ENCODE data around the gene ZMYND19. TPM values are rescaled to one million over a fixed set of nuclear protein-coding genes. Genes with fewer than 3 reads are reported as not detected.
"Not testable (repeated sequence)": the region's sequence is repeated elsewhere in the genome, so short reads cannot be mapped to it uniquely, and the experiment has no call there.

The ZMYND19 gene
- total RNA-seq, 1 experiment from 2014 or later = 33.5 TPM

DNA sequence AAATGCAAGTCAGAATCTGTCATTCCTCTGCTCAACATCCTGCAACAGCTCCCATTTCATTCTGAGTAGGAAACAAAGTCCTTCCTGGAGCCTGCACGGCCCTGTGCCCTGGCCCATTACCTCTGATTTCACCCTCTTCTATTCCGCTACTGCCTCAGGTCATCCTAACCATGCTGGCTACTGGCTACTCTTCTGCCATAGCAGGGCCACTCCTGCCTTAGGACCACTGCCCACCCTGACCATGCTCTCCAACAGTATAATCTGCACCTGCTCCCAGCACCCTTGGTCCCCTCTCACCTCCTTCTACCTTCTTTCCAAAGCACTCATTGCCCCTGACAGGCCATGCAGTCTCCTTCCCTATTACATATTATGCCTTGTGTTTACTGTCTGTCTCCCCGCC is 19.7 kb downstream of the ZMYND19 start:
- no peak for DNase-seq (ENCODE audit: low spot score)
- in situ Hi-C loops (cut with HindIII; ENCODE audit: low sequenced_read_pairs) = no loop called here

DNA sequence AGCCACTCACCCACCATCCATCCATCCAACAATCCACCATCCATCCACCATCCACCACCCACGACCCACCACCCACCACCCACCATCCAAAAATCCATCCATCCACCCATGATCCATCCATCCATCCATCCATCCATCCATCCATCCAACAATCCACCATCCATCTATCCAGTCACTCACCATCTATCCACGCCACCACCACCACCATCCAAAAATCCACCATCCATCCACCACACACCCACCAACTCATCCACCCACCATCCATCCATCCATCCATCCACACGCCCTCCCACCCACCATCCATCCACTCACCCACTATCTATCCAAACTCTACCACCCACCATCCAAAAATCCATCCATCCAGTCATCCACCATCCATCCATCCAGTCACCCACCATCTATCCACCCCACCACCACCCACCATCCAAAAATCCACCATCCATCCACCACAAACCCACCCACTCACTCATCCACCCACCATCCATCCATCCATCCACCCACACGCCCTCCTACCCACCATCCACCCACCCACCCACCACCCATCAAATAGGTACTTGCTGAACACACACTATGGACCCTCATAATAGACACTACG is 20.6 kb downstream of the ZMYND19 start:
- no peak for DNase-seq (ENCODE audit: low spot score)
- in situ Hi-C loops (cut with HindIII; ENCODE audit: low sequenced_read_pairs) = no loop called here

DNA sequence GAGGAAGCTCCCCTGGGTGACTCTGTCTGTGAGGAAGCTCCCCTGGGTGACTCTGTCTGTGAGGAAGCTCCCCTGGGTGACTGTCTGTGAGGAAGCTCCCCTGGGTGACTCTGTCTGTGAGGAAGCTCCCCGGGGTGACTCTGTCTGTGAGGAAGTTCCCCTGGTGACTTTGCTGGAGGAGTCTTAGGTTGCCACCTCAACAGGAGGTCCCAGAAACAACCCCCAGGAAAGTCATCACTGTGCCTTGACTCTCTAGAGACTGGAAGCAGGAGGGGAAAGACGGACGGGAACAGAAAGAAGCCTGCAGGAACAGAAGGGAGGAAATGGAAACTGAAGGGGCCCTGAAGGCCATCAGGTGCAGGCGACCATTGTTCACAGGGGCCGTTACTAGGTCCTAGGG is 21.9 kb downstream of the ZMYND19 start:
- DNase-seq (ENCODE audit: low spot score); in situ Hi-C loops (cut with HindIII; ENCODE audit: low sequenced_read_pairs): not testable (repeated sequence)

DNA sequence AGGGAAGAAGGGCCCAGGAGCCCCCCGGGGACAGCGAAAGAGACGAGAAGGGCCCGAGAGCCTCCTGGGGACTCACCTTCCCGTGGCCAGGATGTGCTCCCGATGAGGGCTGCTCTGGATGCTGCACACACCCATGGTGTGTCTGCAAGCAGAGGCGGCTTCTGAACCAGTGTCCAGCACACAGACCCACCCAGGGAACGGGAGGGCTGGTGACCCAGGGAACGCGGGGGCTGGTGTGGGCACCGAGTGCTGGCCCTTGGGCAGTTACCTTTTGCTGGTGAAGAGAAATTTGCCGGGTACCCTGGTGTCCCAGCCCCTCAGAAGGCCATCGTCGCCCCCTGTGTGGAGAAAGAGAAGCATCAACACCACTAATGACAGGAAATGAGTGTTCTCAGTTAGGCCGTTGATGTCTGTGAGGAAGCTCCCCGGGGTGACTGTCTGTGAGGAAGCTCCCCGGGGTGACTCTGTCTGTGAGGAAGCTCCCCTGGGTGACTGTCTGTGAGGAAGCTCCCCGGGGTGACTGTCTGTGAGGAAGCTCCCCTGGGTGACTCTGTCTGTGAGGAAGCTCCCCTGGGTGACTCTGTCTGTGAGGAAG is 25.4 kb downstream of the ZMYND19 start:
- in situ Hi-C loops (cut with HindIII; ENCODE audit: low sequenced_read_pairs) = no loop called here
- DNase-seq (ENCODE audit: low spot score) = no peak

DNA sequence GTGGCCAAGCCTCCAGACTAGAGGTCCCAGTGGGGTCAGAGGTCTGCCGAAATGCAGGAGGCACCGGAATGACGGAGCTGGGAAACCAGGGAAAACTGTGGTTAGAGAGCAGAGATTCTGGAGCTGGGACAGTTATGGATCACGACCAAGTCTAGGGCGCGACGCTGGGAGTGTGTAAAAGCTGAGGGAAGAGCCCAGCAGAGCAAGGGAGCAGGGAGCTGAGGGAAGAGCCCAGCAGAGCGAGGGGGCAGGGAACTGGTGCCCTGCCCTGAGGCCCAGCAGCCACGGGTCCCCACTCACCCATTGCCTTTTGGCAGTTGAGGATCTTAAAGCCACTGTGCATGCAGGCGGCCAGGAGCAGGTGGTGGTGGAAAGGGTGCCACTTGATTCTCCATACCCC is 26.2 kb downstream of the ZMYND19 start:
- in situ Hi-C loops (cut with HindIII; ENCODE audit: low sequenced_read_pairs) = no loop called here
- DNase-seq (ENCODE audit: low spot score) = no peak

DNA sequence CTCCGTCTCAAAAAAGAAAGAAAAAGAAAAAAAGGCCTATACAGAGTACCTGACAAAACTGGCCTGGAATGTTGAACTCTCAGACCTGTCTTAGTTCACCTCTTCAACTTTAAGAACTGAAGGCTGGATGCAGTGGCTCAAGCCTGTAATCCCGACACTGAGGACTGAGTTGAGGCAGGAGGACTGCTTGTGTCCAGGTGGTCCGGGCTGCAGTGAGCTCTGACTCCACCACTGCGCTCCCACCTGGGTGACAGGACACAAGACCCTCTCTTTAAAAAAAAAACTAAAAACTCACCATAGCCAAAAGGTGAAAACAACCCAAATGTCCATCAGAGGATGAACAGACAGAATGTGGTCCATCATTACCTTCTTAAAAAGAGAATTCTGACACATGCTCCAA is 32.2 kb downstream of the ZMYND19 start:
- in situ Hi-C loops (cut with HindIII; ENCODE audit: low sequenced_read_pairs) = no loop called here
- no peak for DNase-seq (ENCODE audit: low spot score)

DNA sequence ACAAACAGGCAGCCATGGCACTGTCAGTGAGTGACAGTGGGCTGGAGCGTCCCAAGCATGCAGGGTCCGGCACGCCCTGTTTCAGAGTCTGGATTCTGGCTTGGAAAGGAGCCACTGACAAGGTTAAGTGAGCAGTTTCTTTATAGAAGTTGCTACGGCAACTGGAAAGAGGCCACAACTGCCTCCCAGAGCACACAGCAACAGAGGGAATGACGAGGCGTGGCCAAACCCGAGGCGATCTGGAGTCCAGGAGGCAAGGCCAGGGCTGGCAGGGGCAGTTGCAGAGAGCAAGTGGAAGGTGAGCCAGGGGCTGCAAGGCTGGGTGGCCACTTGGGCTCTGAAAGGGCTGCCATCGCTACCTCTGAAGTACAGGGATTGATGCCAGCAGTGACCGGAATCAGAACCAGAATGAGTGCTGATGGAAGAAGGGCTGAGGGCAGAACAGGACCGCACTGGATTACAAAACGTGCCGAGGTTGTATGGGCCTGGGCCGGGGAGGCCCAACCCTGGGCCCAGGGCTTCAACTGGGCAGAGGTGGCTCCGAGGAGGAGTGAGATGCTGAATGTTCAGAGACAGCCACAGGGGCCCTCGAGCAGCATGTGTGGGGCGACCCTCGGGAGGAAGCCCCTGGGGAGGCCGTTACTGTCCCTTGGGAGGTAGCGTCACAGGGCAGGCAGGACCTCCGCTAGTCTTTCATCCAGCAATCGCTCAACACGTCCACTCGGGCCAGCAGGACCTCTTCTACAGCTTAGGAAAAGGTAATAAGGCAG is 34.1 kb downstream of the ZMYND19 start:
- no peak for DNase-seq (ENCODE audit: low spot score)
- in situ Hi-C loops (cut with HindIII; ENCODE audit: low sequenced_read_pairs) = no loop called here

DNA sequence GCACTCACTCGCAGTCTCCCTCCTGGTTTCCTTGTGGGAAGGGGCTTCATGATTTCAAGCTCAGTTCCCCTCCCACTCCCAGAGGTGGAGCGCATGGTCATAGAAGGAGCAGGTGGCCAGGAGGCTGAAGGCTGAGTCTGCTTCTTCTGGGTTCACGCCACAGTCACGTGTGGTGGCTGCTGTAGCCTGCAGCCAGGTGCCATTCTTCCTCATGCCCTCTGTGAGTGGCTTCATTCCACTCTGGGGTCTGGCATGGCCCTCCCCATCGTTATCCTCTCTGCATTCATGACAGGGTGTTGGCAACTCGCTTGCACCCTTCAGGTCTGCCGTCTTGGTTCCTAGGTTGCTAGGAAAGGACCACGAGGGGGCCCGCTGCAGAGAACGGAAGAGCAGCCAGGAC is 35.1 kb downstream of the ZMYND19 start:
- in situ Hi-C loops (cut with HindIII; ENCODE audit: low sequenced_read_pairs) = no loop called here
- no peak for DNase-seq (ENCODE audit: low spot score)

DNA sequence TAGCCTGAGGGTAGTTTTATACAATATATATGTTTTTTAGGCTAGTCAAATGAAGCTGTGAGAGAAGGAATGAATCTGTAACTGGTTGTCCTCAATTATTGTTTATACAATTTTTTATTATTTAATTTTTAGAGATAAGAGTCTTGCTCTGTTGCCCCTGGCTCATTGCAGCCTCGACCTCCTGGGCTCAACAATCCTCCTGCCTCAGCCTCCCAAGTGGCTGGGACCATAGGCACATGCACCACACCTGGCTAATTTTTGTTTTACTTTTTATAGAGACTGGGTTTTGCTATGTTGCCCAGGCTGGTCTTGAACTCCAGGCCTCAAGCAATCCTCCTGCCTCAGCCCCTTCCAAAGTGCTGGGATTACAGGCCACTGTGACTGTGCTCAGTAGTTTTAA is 36.0 kb downstream of the ZMYND19 start:
- in situ Hi-C loops (cut with HindIII; ENCODE audit: low sequenced_read_pairs) = no loop called here
- no peak for DNase-seq (ENCODE audit: low spot score)

DNA sequence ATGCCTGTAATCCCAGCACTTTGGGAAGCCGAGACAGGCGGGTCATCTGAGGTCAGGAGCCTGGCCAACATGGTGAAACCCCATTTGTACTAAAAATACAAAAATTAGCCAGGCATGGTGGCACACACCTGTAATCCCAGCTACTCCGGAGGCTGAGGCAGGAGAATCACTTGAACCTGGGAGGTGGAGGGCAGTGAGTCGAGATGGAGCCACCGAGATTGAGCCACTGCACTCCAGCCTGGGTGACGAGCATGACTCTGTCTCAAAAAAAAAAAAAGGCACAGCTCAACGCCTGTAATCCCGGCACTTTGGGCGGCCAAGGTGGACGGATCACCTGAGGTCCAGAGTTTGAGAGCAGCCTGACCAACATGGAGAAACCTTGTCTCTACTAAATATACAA is 36.7 kb downstream of the ZMYND19 start:
- in situ Hi-C loops (cut with HindIII; ENCODE audit: low sequenced_read_pairs); DNase-seq (ENCODE audit: low spot score): not testable (repeated sequence)

DNA sequence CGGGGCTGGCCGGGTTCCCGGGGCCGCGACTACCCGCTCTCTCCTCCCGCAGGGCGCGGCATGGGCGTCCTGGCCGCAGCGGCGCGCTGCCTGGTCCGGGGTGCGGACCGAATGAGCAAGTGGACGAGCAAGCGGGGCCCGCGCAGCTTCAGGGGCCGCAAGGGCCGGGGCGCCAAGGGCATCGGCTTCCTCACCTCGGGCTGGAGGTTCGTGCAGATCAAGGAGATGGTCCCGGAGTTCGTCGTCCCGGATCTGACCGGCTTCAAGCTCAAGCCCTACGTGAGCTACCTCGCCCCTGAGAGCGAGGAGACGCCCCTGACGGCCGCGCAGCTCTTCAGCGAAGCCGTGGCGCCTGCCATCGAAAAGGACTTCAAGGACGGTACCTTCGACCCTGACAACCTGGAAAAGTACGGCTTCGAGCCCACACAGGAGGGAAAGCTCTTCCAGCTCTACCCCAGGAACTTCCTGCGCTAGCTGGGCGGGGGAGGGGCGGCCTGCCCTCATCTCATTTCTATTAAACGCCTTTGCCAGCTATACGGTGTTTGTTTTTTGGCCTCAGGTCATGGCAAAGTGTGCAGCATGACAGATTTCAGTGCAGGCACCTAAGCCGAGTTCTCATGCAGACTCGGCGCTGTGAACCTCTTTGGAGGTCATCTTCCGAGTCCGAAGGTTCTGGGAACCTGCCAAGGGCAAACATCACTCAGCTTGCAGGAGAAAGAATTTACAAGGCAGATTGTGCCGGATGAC is 38.1 kb downstream of the ZMYND19 start:
- DNase-seq (ENCODE audit: low spot score) = peak; percentile 27

DNA sequence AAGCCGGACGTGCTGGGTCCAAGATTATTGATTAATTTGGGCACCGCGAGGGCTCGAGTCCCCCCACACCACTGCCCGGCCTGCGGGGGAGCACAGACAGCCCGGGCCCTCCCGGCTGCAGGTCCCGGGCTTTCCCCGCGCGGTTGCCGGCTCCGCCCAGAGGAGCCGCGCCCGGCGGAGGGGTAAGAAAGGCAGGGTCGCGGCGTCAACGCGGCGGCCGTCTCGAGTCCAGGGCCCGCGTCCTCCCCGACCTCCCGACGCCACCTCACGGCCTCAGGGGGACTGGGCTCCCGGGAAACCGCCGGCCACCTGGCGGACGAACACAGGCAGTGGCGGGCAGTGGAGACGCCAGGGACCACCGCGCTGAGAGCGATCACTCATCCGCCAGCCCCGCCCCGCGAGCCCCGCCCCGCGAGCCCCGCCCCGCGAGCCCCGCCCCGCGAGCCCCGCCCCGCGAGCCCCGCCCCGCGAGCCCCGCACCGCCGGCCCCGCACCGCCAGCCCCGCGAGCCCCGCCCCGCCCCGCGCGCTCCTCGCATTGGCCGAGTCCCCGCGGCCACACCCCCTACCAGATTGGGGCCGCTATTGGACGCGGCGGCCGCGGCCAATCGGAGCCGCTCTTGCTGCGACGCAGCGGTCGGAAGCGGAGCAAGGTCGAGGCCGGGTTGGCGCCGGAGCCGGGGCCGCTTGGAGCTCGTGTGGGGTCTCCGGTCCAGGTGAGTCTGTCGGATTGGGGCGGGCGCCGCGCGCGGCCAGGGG is 38.9 kb downstream of the ZMYND19 start, which contains the start of gene MRPL41:
Gene MRPL41 (plus strand): TSS at position 616 of the 758 bp plus-strand sequence. CDS start 203 bp downstream, outside the sequence.
- in situ Hi-C loops (cut with HindIII; ENCODE audit: low sequenced_read_pairs) = no loop called here
- peak; percentile 89 for DNase-seq (ENCODE audit: low spot score)

More for the DNA sequence above, 38.1 kb downstream of the ZMYND19 start:
- in situ Hi-C loops (cut with HindIII; ENCODE audit: low sequenced_read_pairs) = no loop called here

DNA sequence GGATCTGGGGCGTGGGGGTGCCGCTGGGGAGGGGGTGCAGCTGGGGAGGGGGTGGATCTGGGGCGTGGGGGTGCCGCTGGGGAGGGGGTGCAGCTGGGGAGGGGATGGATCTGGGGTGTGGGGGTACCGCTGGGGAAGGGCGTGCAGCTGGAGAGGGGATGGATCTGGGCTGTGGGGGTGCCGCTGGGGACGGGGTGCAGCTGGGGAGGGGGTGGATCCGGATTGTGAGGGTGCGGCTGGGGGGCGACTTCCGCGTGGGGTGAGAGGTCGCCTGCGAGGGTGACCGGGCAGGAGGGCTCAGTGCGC is 39.4 kb downstream of the ZMYND19 start:
- not testable (repeated sequence) for DNase-seq (ENCODE audit: low spot score)

DNA sequence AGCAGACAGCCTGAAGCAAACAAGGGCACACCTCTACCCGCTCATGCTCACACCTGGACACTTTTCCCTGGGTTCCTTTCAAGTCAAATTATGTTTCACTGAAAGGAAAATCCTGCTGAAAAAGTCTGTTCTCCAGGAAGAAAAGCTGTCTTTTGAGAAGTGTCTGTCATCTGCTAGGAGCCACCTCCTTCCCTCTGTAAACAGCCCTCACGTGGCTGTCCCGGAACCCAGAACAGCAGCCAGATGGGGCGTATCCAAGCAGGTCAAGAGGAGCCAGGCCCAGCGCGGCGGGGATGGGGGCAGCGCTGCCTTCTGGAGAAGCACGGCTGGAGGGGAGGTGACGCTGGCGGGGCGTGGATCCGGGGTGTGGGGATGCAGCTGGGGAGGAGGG is 40.1 kb downstream of the ZMYND19 start, which contains the start of gene PNPLA7:
Gene PNPLA7 (minus strand): TSS at position 172 of the 391 bp plus-strand sequence. CDS start 205 bp downstream, outside the sequence.
- in situ Hi-C loops (cut with HindIII; ENCODE audit: low sequenced_read_pairs) = no loop called here
- peak; percentile 92 for DNase-seq (ENCODE audit: low spot score)

More for the DNA sequence above, 39.4 kb downstream of the ZMYND19 start:
- in situ Hi-C loops (cut with HindIII; ENCODE audit: low sequenced_read_pairs) = not testable (repeated sequence)

DNA sequence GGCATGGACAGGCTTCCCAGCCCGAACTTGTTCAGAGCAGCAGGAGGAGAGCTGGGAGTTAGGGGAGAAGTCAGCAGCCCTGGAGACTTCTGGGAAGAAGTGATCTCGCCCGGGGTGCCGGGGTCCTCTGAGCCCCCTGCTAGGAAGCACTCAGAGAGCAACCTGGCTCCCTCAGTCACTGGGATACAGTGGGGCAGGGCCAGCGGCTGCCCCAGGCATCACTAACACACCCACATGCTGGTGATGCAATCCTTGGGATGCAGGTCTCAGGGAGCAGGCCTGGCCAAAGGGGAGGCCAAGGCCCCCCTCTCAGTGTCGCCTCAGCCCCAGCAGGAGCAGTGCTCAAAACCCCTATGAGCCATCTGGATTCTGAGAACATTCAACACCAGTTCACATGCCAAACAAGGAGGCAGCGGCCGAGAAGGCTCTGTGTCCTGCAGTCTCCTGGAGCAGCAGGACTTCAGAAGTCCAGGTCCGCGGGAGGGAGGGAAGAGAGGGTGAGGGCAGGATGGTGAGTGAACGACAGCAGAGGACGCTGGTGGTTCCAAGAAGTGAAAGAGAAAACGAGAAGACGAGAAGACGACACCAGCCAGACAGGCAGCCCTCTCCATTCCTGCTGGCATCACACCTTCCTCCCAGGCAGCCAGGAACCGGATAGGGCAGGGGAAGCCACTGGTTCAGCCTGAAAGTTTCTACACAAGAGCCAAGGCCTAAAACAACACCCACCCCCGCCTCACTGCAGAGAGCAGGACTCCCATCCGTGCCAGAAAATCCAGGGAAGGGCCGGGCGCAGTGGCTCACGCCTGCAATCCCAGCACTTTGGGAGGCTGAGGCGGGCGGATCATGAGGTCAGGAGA is 42.4 kb downstream of the ZMYND19 start:
- in situ Hi-C loops (cut with HindIII; ENCODE audit: low sequenced_read_pairs) = no loop called here
- DNase-seq (ENCODE audit: low spot score) = no peak

DNA sequence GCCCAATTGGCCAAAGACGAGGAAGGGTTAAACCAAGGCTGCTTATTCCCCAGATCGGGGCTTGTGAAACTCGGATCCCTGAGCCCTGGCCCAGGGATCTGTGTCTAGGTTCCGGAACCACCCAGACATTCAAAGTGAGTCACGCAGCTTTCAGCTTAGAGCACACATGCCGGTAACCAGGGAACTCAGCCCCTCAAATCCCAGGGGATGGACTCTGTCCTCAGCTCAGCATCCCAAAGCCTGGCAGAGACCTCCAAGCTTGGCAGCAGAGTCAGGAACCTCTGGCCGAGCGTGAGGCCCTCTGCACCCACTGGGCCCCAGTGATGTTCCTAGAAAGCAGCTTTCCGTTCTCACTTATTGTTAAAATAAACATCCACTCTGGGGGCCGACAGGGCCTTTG is 45.2 kb downstream of the ZMYND19 start:
- in situ Hi-C loops (cut with HindIII; ENCODE audit: low sequenced_read_pairs) = no loop called here
- DNase-seq (ENCODE audit: low spot score) = no peak

DNA sequence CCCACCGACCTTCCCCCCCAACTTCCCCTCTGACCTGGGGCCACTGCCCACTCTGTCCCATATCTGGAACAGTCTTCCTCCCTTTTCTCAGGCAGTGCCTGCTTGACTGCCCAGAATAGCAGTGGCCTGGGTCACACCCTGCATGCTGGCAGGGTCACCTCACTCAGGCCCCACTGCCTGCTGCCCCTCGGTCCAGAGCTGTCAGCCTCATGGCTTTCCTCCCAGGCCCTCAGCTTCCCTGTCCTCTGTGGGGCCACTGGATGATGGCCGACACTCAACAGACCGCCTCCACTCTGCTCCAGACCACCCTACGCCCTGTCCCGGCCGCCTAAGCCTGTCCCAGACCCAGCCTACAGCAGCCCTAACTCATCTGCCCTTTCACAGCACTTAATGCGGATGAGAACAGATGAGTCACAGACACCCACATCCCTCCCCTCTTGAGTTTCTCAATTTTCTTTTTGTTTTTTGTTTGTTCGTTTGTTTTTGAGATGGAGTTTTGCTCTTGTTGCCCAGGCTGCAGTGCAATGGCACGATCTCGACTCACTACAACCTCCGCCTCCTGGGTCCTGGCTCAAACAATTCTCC is 46.0 kb downstream of the ZMYND19 start:
- in situ Hi-C loops (cut with HindIII; ENCODE audit: low sequenced_read_pairs) = no loop called here
- no peak for DNase-seq (ENCODE audit: low spot score)

Measured in G401 (cell line).